Bronchial epithelial cell (primary cell): ENCODE results near the gene BORCS5. TPM values are rescaled to one million over a fixed set of nuclear protein-coding genes. Genes with fewer than 3 reads are reported as not detected.

Experiments used
- DNase-seq: peaks from one replicate; pipeline ENCODE4 v3.0.0-alpha.2; 2010; ENCODE audit warnings: low read depth
- FAIRE-seq: peaks from 2 replicates; lab custom pipeline; 2011; peaks lifted over from hg19 to GRCh38; lab: Jason Lieb, UNC
- H3K27me3 ChIP-seq: 2 replicates; pipeline ENCODE4 v1.5.1; 2011; ENCODE audit warnings: low read length; ENCODE audit not compliant: control insufficient read depth, insufficient read depth
- H3K36me3 ChIP-seq: 2 replicates; pipeline ENCODE4 v1.5.1; 2011; ENCODE audit warnings: low read length; ENCODE audit not compliant: control insufficient read depth, insufficient read depth
- H3K4me3 ChIP-seq: 2 replicates; pipeline ENCODE4 v1.5.1; 2011; ENCODE audit warnings: mild to moderate bottlenecking, low read depth, low read length, control low read depth
- CTCF ChIP-seq: IDR thresholded peaks from 2 replicates; pipeline ENCODE4 v1.5.1; 2011; ENCODE audit warnings: mild to moderate bottlenecking, moderate library complexity, low read length, control low read depth, inconsistent platforms; ENCODE audit not compliant: insufficient read depth, severe bottlenecking
- total RNA-seq: library from RNA; depleted of rRNA; stranded (reverse); fragments of >200 nt; gene quantifications from 2 replicates; pipeline ENCODE4 v1.2.1, GENCODE V29; 2014

BORCS5 gene
- total RNA-seq, 1 donor from 2014 or later: 7.9 TPM

- Histone ChIP-seq H3K36me3 (peaks cover 1% of the 10 kb centered on the region), H3K27me3 (no peaks in the 10 kb centered on the region), H3K4me3 (no peak overlapping the region)
- FAIRE-seq (no peak), DNase-seq (no peak)
- no peak for TF ChIP-seq CTCF
Observed at GRCh38 chr12:12380949-12381593, 24.2 kb downstream of the BORCS5 start.

DNA sequence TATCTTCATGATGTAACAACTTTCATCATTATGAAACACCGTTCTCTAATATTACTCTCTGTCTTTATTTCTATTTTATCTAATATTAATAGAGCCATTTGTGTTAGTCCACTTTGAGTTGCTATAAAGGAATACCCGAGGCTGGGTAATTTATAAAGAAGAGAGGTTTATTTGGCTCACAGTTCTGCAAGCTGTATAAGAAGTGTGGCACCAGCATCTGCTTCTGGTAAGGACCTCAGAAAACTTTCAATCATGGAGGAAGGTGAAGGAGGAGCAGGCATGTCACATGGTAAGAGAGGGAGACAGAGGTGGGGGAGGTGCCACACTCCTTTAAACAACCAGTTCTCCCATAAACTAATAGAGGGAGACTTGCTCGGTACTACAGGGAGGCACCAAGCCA is 25.1 kb downstream of the BORCS5 start:
- Histone ChIP-seq H3K27me3 (no peaks in the 10 kb centered on the region), H3K36me3 (peaks cover 1% of the 10 kb centered on the region), H3K4me3 (no peak overlapping the region)
- DNase-seq (no peak), FAIRE-seq (no peak)
- no peak for TF ChIP-seq CTCF

DNA sequence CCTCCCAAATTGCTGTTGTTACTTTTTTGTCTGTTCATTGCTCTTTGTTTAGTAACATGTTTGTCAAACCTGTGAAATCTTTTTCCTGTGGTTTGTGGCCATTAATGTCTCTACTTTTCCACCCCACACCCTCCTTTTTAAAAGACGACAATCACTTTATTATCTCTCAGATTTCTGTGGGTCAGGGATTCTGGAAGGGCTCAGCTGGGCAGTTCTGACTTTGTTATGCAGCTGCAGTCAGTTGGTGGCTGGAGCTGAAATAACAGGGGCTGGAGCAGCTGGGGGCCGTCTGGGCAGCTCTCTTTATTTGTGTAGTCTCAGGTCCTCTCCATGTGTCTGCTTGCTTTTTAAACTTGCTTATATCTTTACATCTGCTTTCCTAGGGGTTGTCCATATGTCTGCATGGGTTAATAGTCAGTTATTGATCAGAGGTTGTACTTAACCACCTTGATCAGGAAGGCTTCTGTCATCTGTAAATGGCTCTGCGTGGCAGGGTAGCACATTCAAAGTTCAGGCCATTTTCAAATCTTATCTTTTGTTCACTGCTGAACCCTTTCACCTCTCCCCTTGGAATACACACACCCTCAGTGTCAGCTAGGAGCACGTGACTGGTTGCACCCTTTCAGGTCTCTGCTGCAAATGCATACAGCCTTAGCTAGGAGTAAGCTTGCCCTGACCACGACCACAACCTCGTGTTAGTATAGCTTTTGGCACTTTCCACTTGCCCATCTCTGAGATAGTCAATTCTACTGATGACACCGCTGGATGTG is 27.9 kb downstream of the BORCS5 start:
- DNase-seq: no peak
- no peaks in the 10 kb centered on the region for H3K27me3 ChIP-seq
- TF ChIP-seq CTCF: no peak
- FAIRE-seq: no peak
- H3K36me3 ChIP-seq: peaks cover 1% of the 10 kb centered on the region
- no peak overlapping the region for H3K4me3 ChIP-seq

DNA sequence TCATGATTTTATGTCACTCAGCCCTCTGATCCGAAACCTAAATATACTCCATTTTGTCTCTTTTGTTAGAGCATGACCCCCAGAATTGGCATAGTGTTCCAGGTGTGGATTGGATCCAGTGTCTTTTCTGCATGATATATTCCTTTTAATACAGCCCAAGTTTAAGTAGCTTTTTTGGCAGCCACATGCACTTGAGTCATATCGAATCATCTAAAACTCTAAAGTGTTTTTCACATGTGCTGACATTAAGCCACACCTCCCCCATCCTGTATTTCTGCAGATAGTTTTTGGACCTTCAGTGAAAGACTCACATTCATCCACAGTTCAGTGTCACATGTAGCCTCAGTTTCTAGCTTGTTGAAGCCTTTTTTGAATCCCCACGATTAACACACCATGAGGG is 30.6 kb downstream of the BORCS5 start:
- Histone ChIP-seq H3K36me3 (no peaks in the 10 kb centered on the region), H3K4me3 (no peak overlapping the region), H3K27me3 (no peaks in the 10 kb centered on the region)
- TF ChIP-seq CTCF: no peak
- FAIRE-seq: peak; percentile 60
- DNase-seq: peak; percentile 71

GRCh38 chr12:12392413-12392812 is 35.5 kb downstream of the BORCS5 start:
- H3K27me3 ChIP-seq: no peaks in the 10 kb centered on the region
- H3K4me3 ChIP-seq: no peak overlapping the region
- no peak for TF ChIP-seq CTCF
- FAIRE-seq (no peak), DNase-seq (no peak)
- no peaks in the 10 kb centered on the region for H3K36me3 ChIP-seq
